ENCODE measurements around the gene PSMD2. TPM values are rescaled to one million over a fixed set of nuclear protein-coding genes. Genes with fewer than 3 reads are reported as not detected.

Gene PSMD2
- total RNA-seq, 1 experiment from 2014 or later: 536 TPM

DNA sequence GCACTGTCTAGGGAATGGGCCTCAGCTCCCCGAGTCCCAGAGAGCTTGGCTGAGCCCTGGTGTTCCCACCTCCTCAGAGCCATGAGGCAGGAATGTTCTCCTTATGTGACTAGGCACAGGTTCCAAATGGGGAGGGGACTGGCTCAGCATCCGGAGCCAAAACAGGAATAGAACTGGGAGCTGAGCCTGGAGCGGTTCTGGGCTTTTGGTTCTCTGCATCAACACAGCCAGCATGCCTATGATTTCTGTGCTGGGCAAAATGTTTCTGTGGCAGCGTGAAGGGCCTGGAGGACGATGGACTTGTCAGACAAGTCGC is 38.3 kb downstream of the PSMD2 start, which contains the start of gene FAM131A:
TSS of gene FAM131A (plus strand) at position 202 of the 316 bp plus-strand sequence. CDS start at position 233, 31 bp downstream.
- H3K4me3 ChIP-seq (ENCODE audit: low read depth in 2 of 2, low read length in 2 of 2): peak within 1 kb of the TSS; percentile 53 to 80
- DNase-seq (ENCODE audit: low read depth, low spot score) (no peak), ATAC-seq (no peak)
- peaks cover 43% of the 10 kb centered on the region for H3K4me1 ChIP-seq (ENCODE audit: control insufficient read depth, insufficient read depth, low read length)
- H3K27ac ChIP-seq (ENCODE audit: low read length): peak within 1 kb of the TSS; percentile 92
- TF ChIP-seq TCF7L2 (IDR thresholded peaks at IDR 0.05; ENCODE audit: low read depth, low read length) (no peak), CTCF (IDR thresholded peaks at IDR 0.05) (no peak), SIN3A (IDR thresholded peaks at IDR 0.05; ENCODE audit: borderline replicate concordance, insufficient read depth, low read depth, low read length) (no peak), POLR2AphosphoS5 (IDR thresholded peaks at IDR 0.05; ENCODE audit: low read depth, low read length) (no peak)
- TF ChIP-seq, protein P1, sequence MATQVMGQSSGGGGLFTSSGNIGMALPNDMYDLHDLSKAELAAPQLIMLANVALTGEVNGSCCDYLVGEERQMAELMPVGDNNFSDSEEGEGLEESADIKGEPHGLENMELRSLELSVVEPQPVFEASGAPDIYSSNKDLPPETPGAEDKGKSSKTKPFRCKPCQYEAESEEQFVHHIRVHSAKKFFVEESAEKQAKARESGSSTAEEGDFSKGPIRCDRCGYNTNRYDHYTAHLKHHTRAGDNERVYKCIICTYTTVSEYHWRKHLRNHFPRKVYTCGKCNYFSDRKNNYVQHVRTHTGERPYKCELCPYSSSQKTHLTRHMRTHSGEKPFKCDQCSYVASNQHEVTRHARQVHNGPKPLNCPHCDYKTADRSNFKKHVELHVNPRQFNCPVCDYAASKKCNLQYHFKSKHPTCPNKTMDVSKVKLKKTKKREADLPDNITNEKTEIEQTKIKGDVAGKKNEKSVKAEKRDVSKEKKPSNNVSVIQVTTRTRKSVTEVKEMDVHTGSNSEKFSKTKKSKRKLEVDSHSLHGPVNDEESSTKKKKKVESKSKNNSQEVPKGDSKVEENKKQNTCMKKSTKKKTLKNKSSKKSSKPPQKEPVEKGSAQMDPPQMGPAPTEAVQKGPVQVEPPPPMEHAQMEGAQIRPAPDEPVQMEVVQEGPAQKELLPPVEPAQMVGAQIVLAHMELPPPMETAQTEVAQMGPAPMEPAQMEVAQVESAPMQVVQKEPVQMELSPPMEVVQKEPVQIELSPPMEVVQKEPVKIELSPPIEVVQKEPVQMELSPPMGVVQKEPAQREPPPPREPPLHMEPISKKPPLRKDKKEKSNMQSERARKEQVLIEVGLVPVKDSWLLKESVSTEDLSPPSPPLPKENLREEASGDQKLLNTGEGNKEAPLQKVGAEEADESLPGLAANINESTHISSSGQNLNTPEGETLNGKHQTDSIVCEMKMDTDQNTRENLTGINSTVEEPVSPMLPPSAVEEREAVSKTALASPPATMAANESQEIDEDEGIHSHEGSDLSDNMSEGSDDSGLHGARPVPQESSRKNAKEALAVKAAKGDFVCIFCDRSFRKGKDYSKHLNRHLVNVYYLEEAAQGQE (IDR thresholded peaks at IDR 0.05; ENCODE audit: insufficient read depth in 1 of 2, low read depth in 2 of 2, low read length in 1 of 2): no peak
- H3K36me3 ChIP-seq (ENCODE audit: control insufficient read depth, insufficient read depth, low read length): 0 out of 2 replicates have a peak, but pooled peaks cover 2% of the 10 kb centered on the region
- intact Hi-C loops (cut with micrococcal nuclease; ENCODE audit: unreplicated experiment) (no loop called here), in situ Hi-C loops (cut with HindIII; ENCODE audit: low pct_unique_long_range_greater_than_20kb, low sequenced_read_pairs) (no loop called here)
- ChIA-PET POLR2A (interaction anchor here (0.6 kb wide), 1 partner anchor 129 kb away, joined by 4 read pairs; no protein-coding TSS in a partner anchor), CTCF (interaction anchor here (0.9 kb wide), 1 partner anchor 17 kb away, joined by 3 read pairs; no protein-coding TSS in a partner anchor)
- no peaks in the 10 kb centered on the region for H3K27me3 ChIP-seq (ENCODE audit: control insufficient read depth, insufficient read depth, low read length)
- BruUV-seq (replicated peaks): no TSS peak
- no peaks in the 10 kb centered on the region for H3K9me3 ChIP-seq (ENCODE audit: control insufficient read depth, insufficient read depth, low read depth, low read length)

DNA sequence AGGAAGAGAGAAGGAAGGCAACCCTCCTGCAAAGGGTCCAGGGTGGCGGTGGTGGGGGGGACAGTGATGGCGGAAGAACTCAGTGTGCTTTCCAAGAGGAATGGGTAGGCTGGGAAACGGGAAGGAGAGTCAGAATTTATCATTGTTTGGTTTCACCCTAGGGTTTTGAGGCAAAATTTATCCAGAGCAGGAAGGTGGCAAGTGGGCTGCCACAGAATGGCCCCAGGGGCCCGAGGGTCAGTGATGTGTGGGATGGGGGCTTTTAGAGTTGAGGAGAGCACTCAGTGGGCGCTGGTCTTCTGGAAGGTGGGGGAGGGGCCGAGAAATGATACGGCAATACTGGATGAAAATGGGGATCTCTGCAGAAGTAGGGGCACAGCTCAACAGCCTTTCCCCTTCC is 38.9 kb downstream of the PSMD2 start:
- Histone ChIP-seq H3K4me1 (ENCODE audit: control insufficient read depth, insufficient read depth, low read length) (peaks cover 37% of the 10 kb centered on the region), H3K9me3 (ENCODE audit: control insufficient read depth, insufficient read depth, low read depth, low read length) (no peaks in the 10 kb centered on the region), H3K4me3 (ENCODE audit: low read depth in 2 of 2, low read length in 2 of 2) (no peak overlapping the region), H3K27me3 (ENCODE audit: control insufficient read depth, insufficient read depth, low read length) (no peaks in the 10 kb centered on the region), H3K27ac (ENCODE audit: low read length) (no peak overlapping the region), H3K36me3 (ENCODE audit: control insufficient read depth, insufficient read depth, low read length) (no peaks in the 10 kb centered on the region; the same call in 1 of the 2 replicates)
- BruUV-seq (replicated peaks): no TSS peak
- ATAC-seq (no peak), DNase-seq (ENCODE audit: low read depth, low spot score) (no peak)
- CTCF ChIA-PET: no interaction called here
- POLR2A ChIA-PET: interaction anchor here (0.6 kb wide), 1 partner anchor 130 kb away, joined by 4 read pairs; no protein-coding TSS in a partner anchor
- intact Hi-C loops (cut with micrococcal nuclease; ENCODE audit: unreplicated experiment): no loop called here
- in situ Hi-C loops (cut with HindIII; ENCODE audit: low pct_unique_long_range_greater_than_20kb, low sequenced_read_pairs): no loop called here
- TF ChIP-seq SIN3A (IDR thresholded peaks at IDR 0.05; ENCODE audit: borderline replicate concordance, insufficient read depth, low read depth, low read length): no peak

GRCh38 chr3:184338511-184338945 is 39.5 kb downstream of the PSMD2 start:
- no TSS peak for BruUV-seq (replicated peaks)
- peaks cover 31% of the 10 kb centered on the region for H3K4me1 ChIP-seq (ENCODE audit: control insufficient read depth, insufficient read depth, low read length)
- no peak for ATAC-seq
- TF ChIP-seq CTCF (IDR thresholded peaks at IDR 0.05): no peak
- TF ChIP-seq SIN3A (IDR thresholded peaks at IDR 0.05; ENCODE audit: borderline replicate concordance, insufficient read depth, low read depth, low read length): no peak
- no peak for TF ChIP-seq TCF7L2 (IDR thresholded peaks at IDR 0.05; ENCODE audit: low read depth, low read length)
- TF ChIP-seq POLR2AphosphoS5 (IDR thresholded peaks at IDR 0.05; ENCODE audit: low read depth, low read length): no peak
- TF ChIP-seq, protein P1 (IDR thresholded peaks at IDR 0.05; ENCODE audit: insufficient read depth in 1 of 2, low read depth in 2 of 2, low read length in 1 of 2): no peak
- H3K36me3 ChIP-seq (ENCODE audit: control insufficient read depth, insufficient read depth, low read length): no peaks in the 10 kb centered on the region; the same call in 1 of the 2 replicates
- no peak for DNase-seq (ENCODE audit: low read depth, low spot score)
- H3K27ac ChIP-seq (ENCODE audit: low read length): no peak overlapping the region
- H3K4me3 ChIP-seq (ENCODE audit: low read depth in 2 of 2, low read length in 2 of 2): no peak overlapping the region
- ChIA-PET POLR2A (no interaction called here), CTCF (no interaction called here)
- intact Hi-C loops (cut with micrococcal nuclease; ENCODE audit: unreplicated experiment) (no loop called here), in situ Hi-C loops (cut with HindIII; ENCODE audit: low pct_unique_long_range_greater_than_20kb, low sequenced_read_pairs) (no loop called here)
- no peaks in the 10 kb centered on the region for H3K9me3 ChIP-seq (ENCODE audit: control insufficient read depth, insufficient read depth, low read depth, low read length)
- no peaks in the 10 kb centered on the region for H3K27me3 ChIP-seq (ENCODE audit: control insufficient read depth, insufficient read depth, low read length)

All from Panc1 (cell line).